ENCODE results near the gene CNGA4. TPM values are rescaled to one million over a fixed set of nuclear protein-coding genes. Genes with fewer than 3 reads are reported as not detected.
A peak's percentile ranks its signal among the peaks of the same experiment; 100 is the strongest.
"Not testable (repeated sequence)": the region's sequence is repeated elsewhere in the genome, so short reads cannot be mapped to it uniquely, and the experiment has no call there.

Gene CNGA4
- total and polyA plus RNA-seq, 8 donors: 0.45 to 2.5 (median 1.6) TPM; not detected in 1

DNA sequence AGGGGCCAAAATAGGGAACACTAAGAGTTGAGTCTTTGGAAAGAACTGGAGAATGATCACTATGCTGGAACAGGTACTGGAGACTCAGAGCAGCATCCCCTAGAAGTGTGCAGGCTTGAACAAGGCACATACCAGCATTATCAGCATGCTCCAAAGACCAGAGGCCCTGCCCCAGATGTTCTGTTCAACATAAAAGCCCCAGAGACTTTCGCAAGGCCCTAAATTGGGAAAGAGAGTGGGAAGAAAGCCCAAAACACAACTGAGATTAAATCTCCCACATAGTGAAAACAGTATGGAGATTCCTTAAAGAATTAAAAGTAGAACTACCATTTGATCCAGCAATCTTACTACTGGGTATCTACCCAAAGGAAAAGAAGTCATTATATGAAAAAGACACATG lies 9.4 kb downstream of the CNGA4 start:
- Histone ChIP-seq H3K27ac (no peak overlapping the region), H3K36me3 (no peaks in the 10 kb centered on the region), H3K9me3 (no peaks in the 10 kb centered on the region), H3K4me1 (no peaks in the 10 kb centered on the region), H3K27me3 (no peaks in the 10 kb centered on the region), H3K4me3 (no peak overlapping the region)
- TF ChIP-seq, protein P1, sequence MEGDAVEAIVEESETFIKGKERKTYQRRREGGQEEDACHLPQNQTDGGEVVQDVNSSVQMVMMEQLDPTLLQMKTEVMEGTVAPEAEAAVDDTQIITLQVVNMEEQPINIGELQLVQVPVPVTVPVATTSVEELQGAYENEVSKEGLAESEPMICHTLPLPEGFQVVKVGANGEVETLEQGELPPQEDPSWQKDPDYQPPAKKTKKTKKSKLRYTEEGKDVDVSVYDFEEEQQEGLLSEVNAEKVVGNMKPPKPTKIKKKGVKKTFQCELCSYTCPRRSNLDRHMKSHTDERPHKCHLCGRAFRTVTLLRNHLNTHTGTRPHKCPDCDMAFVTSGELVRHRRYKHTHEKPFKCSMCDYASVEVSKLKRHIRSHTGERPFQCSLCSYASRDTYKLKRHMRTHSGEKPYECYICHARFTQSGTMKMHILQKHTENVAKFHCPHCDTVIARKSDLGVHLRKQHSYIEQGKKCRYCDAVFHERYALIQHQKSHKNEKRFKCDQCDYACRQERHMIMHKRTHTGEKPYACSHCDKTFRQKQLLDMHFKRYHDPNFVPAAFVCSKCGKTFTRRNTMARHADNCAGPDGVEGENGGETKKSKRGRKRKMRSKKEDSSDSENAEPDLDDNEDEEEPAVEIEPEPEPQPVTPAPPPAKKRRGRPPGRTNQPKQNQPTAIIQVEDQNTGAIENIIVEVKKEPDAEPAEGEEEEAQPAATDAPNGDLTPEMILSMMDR (IDR thresholded peaks at IDR 0.05): no peak
- peak in 1 of 4 donors; percentile 64 for DNase-seq
- no peak for ATAC-seq
- intact Hi-C loops (cut with DNase I): no loop called here

DNA sequence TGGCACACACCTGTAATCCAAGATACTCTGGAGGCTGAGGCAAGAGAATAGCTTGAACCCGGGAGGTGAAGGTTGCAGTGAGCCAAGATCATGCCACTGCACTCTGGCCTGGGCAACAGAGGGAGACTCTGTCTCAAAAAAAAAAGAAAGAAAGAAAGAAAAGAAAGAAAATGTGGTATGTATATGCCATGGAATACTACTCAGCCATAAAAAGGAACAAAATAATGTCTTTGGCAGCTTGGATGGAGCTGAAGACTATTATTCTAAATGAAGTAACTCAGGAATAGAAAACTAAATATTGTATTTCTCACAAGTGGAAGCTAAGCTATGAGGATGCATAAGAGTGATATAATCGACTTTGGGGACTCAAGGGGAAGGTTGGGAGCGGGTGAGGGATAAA lies 10.0 kb downstream of the CNGA4 start:
- ATAC-seq; H3K36me3 ChIP-seq; intact Hi-C loops (cut with DNase I): not testable (repeated sequence)

DNA sequence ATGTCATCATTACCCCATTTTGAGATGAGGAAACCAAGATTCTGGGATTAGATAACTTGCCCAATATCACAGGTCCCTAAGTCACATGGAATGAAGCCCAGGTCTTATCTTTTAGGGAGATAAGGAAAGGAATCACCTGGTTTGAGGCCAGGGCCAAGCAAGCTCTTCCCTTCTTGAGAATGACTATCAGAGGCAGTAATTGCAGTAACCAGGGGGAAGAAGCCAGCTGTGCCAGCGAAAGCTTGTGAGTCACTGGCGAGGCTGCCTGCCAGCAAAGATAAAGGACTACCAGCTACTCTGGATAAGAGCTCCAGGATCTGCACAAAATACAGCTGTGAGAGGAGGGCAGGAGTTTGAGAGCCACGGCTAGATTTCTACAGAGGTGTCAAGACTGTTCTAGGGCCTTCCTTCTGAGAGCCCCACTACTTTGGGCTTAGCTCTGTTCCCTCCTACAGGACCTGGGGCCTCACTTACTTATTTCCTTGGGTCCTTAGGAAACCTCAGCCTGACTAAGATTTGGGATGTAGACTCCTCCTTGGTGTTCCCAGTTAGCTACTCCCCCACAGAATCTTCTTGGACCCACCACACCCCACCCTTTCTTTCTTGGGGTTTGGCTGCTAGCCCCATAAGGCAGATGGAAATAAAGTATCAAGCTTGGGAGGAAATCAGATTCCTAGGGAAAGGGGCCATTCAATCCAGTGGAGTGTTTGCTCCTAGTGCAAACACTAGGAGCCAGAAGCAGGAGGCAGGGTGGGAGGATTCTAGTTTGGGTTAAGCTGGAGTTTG lies 11.1 kb downstream of the CNGA4 start:
- no peaks in the 10 kb centered on the region for H3K4me1 ChIP-seq
- TF ChIP-seq, protein P1 (IDR thresholded peaks at IDR 0.05): no peak
- ATAC-seq (peak; percentile 46), DNase-seq (peak in 3 of 4 donors; percentile 25 to 62 (median 54))
- no peaks in the 10 kb centered on the region for H3K36me3 ChIP-seq
- H3K27ac ChIP-seq: peak overlapping the region in 1 of 2 donors; percentile 13
- no peaks in the 10 kb centered on the region for H3K27me3 ChIP-seq
- no peak overlapping the region for H3K4me3 ChIP-seq
- no peaks in the 10 kb centered on the region for H3K9me3 ChIP-seq
- intact Hi-C loops (cut with DNase I): no loop called here

More for the DNA sequence above, 10.0 kb downstream of the CNGA4 start:
- H3K9me3 ChIP-seq, H3K27me3 ChIP-seq, H3K4me3 ChIP-seq, H3K27ac ChIP-seq, H3K4me1 ChIP-seq, DNase-seq: not testable (repeated sequence)

DNA sequence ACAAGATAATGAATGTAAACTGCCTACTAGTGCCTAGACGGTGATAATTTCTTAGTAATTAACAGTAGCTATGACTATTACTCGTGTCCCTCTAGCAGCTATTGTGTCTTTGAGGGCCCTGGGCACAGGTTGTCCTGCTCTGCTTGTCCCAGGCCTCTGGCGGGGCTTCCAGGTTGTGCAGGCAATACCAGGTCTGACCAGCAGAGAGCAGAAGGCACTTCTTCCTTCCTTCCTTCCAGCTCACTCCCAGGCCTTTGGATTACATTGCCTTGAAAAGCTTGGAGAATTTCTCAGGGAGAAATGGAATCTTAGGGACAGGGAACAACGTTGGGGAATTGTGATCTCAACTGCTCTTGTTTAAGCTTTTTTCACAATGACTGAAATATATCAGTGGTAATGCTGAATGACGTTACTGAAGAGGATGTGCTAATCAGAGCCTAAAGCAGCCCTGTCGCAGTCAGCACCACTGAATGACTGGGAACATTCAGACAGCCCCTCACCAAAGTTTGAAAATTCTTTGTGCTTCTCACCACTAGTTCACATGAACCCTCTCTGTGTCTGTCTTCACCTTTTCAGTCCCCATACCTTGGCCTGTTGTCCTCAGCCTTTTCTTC lies 12.3 kb downstream of the CNGA4 start:
- Histone ChIP-seq H3K9me3 (no peaks in the 10 kb centered on the region), H3K27me3 (peaks cover 0 to 8% of the 10 kb centered on the region in 2 donors), H3K4me3 (no peak overlapping the region), H3K4me1 (no peaks in the 10 kb centered on the region), H3K27ac (no peak overlapping the region), H3K36me3 (no peaks in the 10 kb centered on the region)
- DNase-seq (peak in 3 of 4 donors; percentile 59 to 85 (median 76)), ATAC-seq (peak; percentile 97)
- intact Hi-C loops (cut with DNase I): no loop called here
- TF ChIP-seq, protein P1 (IDR thresholded peaks at IDR 0.05): peak; percentile 84 to 87

- Histone ChIP-seq H3K9me3 (no peaks in the 10 kb centered on the region), H3K36me3 (no peaks in the 10 kb centered on the region), H3K27me3 (peaks cover 0 to 16% of the 10 kb centered on the region in 2 donors), H3K4me3 (no peak overlapping the region), H3K4me1 (no peaks in the 10 kb centered on the region), H3K27ac (no peak overlapping the region)
- peak in 1 of 4 donors; percentile 65 for DNase-seq
- ATAC-seq: peak; percentile 34
- TF ChIP-seq, protein P1 (IDR thresholded peaks at IDR 0.05): no peak
- intact Hi-C loops (cut with DNase I): no loop called here
These were observed 13.1 kb downstream of the CNGA4 start for GRCh38 chr11:6251990-6252473.

All from left lung (tissue), 10 donors.